Measurements from ENCODE around the gene PPIF. TPM values are rescaled to one million over a fixed set of nuclear protein-coding genes. Genes with fewer than 3 reads are reported as not detected.

Gene PPIF
- total and polyA plus RNA-seq, 4 donors, result 21.7 to 96.8 (median 39.9) TPM

DNA sequence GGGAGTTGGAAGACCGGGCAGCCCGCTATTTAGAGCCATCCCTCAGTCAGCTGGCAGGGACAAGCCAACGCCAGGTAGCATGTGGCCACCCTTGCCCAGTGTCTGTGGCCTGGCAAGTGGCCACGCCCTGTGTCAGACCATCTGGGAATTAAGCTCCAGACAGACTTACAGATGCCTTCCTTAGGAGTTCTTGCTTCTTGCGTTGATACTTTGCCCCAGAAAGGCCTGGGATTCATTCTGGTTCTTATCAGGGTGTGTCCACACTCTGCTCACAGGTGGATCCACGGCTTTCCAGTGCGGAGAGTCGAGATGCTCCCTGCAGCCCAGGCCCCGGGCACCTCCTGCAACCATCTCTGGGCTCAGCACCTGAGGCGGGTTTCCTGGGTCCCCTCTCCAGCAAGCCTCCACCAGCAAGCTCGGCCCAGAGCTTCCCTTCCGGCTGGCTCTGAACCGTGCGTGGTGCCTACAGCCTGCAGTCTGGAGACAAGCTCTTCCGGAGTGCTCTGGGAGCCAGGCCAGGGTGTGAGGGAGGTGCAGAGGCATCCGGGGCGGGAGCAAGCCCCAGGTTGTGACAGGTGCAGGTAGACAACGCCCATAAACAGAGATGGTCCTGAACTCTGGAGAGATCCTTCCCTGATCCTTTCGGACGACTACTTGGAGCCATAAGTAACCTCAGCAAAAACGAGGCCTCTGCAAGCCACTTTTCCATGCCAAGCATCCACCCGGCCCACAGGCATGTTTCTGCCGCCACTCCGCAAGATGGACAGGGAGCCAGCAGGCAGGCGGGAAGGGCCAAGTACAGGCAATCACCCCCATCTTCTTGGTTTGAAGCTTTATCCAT, 32.3 kb upstream of the PPIF start:
- DNase-seq (no peak), ATAC-seq (ENCODE audit: insufficient read depth, low FRiP score) (no peak)
- H3K9ac ChIP-seq (ENCODE audit: insufficient read depth in 1 of 2, low read length in 2 of 2), result no peak overlapping the region
- TF ChIP-seq, protein P1, sequence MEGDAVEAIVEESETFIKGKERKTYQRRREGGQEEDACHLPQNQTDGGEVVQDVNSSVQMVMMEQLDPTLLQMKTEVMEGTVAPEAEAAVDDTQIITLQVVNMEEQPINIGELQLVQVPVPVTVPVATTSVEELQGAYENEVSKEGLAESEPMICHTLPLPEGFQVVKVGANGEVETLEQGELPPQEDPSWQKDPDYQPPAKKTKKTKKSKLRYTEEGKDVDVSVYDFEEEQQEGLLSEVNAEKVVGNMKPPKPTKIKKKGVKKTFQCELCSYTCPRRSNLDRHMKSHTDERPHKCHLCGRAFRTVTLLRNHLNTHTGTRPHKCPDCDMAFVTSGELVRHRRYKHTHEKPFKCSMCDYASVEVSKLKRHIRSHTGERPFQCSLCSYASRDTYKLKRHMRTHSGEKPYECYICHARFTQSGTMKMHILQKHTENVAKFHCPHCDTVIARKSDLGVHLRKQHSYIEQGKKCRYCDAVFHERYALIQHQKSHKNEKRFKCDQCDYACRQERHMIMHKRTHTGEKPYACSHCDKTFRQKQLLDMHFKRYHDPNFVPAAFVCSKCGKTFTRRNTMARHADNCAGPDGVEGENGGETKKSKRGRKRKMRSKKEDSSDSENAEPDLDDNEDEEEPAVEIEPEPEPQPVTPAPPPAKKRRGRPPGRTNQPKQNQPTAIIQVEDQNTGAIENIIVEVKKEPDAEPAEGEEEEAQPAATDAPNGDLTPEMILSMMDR (IDR thresholded peaks at IDR 0.05; ENCODE audit: control extremely low read depth, extremely low read depth), result no peak
- 88 to 89% methylated on average over 25 of the region's 25 CpGs for WGBS, 2 donors
- H3K4me3 ChIP-seq, result no peak overlapping the region
- H3K36me3 ChIP-seq (ENCODE audit: control insufficient read depth in 4 of 4, insufficient read depth in 4 of 4, low read length in 4 of 4), result peaks cover 7 to 45% (median 19%) of the 10 kb centered on the region in 4 donors
- H3K27ac ChIP-seq (ENCODE audit: low read depth in 1 of 2, low read length in 1 of 2), result no peak overlapping the region
- no peaks in the 10 kb centered on the region for H3K27me3 ChIP-seq (ENCODE audit: control insufficient read depth in 3 of 3, insufficient read depth in 3 of 3, low read length in 2 of 3)
- peaks cover 0 to 12% (median 3%) of the 10 kb centered on the region in 5 donors for H3K4me1 ChIP-seq (ENCODE audit: control insufficient read depth in 5 of 5, insufficient read depth in 5 of 5, low read length in 5 of 5)
- H3K9me3 ChIP-seq (ENCODE audit: control insufficient read depth in 4 of 4, insufficient read depth in 3 of 4, low read length in 3 of 4), result peaks cover 0 to 2% (median 0%) of the 10 kb centered on the region in 4 donors

DNA sequence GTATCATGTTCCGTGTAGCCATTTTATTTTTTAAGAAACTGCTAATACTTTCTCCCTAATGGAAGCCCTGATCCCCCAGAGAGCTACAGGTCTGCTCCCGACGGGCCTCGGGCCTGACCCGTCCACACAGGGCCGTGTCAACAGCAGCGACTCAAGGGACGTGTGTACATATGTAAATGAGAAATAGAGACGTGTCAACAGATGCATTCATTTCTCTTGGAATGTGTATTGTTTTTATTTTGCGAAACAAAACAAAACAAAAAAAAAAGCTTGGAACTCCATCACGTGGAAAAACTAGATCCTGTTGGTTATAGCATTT, 31.7 kb upstream of the PPIF start:
- Histone ChIP-seq H3K4me3 (no peak overlapping the region), H3K36me3 (ENCODE audit: control insufficient read depth in 4 of 4, insufficient read depth in 4 of 4, low read length in 4 of 4) (peaks cover 7 to 40% (median 17%) of the 10 kb centered on the region in 4 donors), H3K4me1 (ENCODE audit: control insufficient read depth in 5 of 5, insufficient read depth in 5 of 5, low read length in 5 of 5) (peaks cover 0 to 12% (median 3%) of the 10 kb centered on the region in 5 donors), H3K27ac (ENCODE audit: low read depth in 1 of 2, low read length in 1 of 2) (no peak overlapping the region), H3K9me3 (ENCODE audit: control insufficient read depth in 4 of 4, insufficient read depth in 3 of 4, low read length in 3 of 4) (peaks cover 0 to 2% (median 0%) of the 10 kb centered on the region in 4 donors), H3K27me3 (ENCODE audit: control insufficient read depth in 3 of 3, insufficient read depth in 3 of 3, low read length in 2 of 3) (no peaks in the 10 kb centered on the region), H3K9ac (ENCODE audit: insufficient read depth in 1 of 2, low read length in 2 of 2) (no peak overlapping the region)
- TF ChIP-seq, protein P1 (IDR thresholded peaks at IDR 0.05; ENCODE audit: control extremely low read depth, extremely low read depth), result no peak
- WGBS, 2 donors, result 84 to 88% methylated on average over 11 of the region's 11 CpGs
- ATAC-seq (ENCODE audit: insufficient read depth, low FRiP score), result no peak
- no peak for DNase-seq

DNA sequence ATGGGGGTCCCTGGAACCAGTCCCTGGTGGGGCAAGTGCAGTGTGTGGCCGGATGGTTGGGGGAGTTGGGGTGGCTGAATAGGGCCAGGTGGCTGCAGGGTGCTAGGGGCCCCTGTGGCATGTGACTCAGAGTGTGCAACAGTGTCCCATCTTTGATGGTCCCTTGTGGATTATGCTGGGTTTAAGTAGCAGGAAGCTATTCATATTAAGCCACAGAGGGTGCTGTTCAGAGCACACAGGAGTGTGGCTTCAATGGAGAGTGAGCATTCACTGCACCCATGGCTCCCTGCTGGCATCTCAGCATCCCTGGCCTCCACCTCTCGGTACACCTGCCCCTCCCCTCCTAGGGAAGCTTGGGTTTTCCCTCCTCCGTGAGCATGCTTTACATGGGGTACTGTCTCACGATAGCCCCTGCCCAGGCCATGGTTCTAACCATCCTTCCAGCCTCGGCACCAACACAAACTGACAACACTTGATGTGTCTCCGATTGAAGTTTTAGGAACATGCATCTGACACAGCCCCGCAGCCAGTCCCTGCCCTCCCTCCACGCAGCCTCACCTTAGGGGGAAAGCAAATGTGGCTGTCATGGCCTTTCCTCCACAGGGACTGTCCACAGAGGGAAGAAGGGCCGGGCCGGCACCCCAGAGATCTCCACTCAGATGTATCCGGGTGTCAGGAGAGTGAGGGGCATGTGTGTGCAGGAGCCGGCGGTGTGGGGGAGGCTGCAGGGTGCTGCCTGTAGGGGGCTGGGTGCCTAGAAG, 30.4 kb upstream of the PPIF start:
- Histone ChIP-seq H3K27me3 (ENCODE audit: control insufficient read depth in 3 of 3, insufficient read depth in 3 of 3, low read length in 2 of 3) (no peaks in the 10 kb centered on the region), H3K4me1 (ENCODE audit: control insufficient read depth in 5 of 5, insufficient read depth in 5 of 5, low read length in 5 of 5) (peaks cover 0 to 17% (median 3%) of the 10 kb centered on the region in 5 donors), H3K9me3 (ENCODE audit: control insufficient read depth in 4 of 4, insufficient read depth in 3 of 4, low read length in 3 of 4) (peaks cover 0 to 2% (median 0%) of the 10 kb centered on the region in 4 donors), H3K4me3 (no peak overlapping the region), H3K9ac (ENCODE audit: insufficient read depth in 1 of 2, low read length in 2 of 2) (no peak overlapping the region), H3K27ac (ENCODE audit: low read depth in 1 of 2, low read length in 1 of 2) (no peak overlapping the region), H3K36me3 (ENCODE audit: control insufficient read depth in 4 of 4, insufficient read depth in 4 of 4, low read length in 4 of 4) (peaks cover 7 to 28% (median 14%) of the 10 kb centered on the region in 4 donors)
- WGBS, 2 donors, result 24 to 31% methylated on average over 13 of the region's 13 CpGs
- ATAC-seq (ENCODE audit: insufficient read depth, low FRiP score), result no peak
- DNase-seq, result no peak
- TF ChIP-seq, protein P1 (IDR thresholded peaks at IDR 0.05; ENCODE audit: control extremely low read depth, extremely low read depth), result no peak

Data from lung (tissue), 12 donors.